Ishikawa (cell line): ENCODE measurements around the gene HNRNPC.

ENCODE experiments used
- CEBPB ChIP-seq: IDR thresholded peaks from 2 replicates; pipeline ENCODE4 v1.6.1; 2012
- CREB1 ChIP-seq: IDR thresholded peaks from 2 replicates; pipeline ENCODE4 v1.6.1; 2012; ENCODE audit warnings: low read depth
- EGR1 ChIP-seq: IDR thresholded peaks from 2 replicates; pipeline ENCODE4 v1.6.1; 2012
- EP300 ChIP-seq: IDR thresholded peaks from 2 replicates; pipeline ENCODE4 v1.6.1; 2012; ENCODE audit warnings: borderline replicate concordance
- FOXM1 ChIP-seq: IDR thresholded peaks from 2 replicates; pipeline ENCODE4 v1.6.1; 2012; ENCODE audit warnings: low read depth, borderline replicate concordance
- MAX ChIP-seq: IDR thresholded peaks from 2 replicates; pipeline ENCODE4 v1.6.1; 2012
- NFIC ChIP-seq: IDR thresholded peaks from 2 replicates; pipeline ENCODE4 v1.6.1; 2012
- RAD21 ChIP-seq: IDR thresholded peaks from 2 replicates; pipeline ENCODE4 v1.6.1; 2012; ENCODE audit warnings: low read depth
- TAF1 ChIP-seq: IDR thresholded peaks from 2 replicates; pipeline ENCODE4 v1.6.1; 2012; ENCODE audit warnings: low read depth, mild to moderate bottlenecking
- TCF12 ChIP-seq: IDR thresholded peaks from 2 replicates; pipeline ENCODE4 v1.6.1; 2012; ENCODE audit warnings: low read depth
- TEAD4 ChIP-seq: IDR thresholded peaks from 2 replicates; pipeline ENCODE4 v1.6.1; 2012
- YY1 ChIP-seq: IDR thresholded peaks from 2 replicates; pipeline ENCODE4 v1.6.1; 2012; ENCODE audit warnings: low read depth
- ZBTB7A ChIP-seq: IDR thresholded peaks from 2 replicates; pipeline ENCODE4 v1.6.1; 2012; ENCODE audit warnings: low read depth
- TF ChIP-seq, protein P1 (sequence below): IDR thresholded peaks from 2 replicates; pipeline ENCODE4 v1.6.1; 2012; ENCODE audit warnings: low read depth, mild to moderate bottlenecking

GRCh38 chr14:21298358-21298757 lies 29.1 kb upstream of the HNRNPC start:
- TF ChIP-seq CREB1 (no peak), TCF12 (no peak), TAF1 (no peak), RAD21 (no peak), EGR1 (no peak), MAX (no peak), EP300 (no peak), CEBPB (no peak), TEAD4 (no peak), YY1 (no peak), FOXM1 (no peak), ZBTB7A (no peak), NFIC (no peak)
- TF ChIP-seq, protein P1, sequence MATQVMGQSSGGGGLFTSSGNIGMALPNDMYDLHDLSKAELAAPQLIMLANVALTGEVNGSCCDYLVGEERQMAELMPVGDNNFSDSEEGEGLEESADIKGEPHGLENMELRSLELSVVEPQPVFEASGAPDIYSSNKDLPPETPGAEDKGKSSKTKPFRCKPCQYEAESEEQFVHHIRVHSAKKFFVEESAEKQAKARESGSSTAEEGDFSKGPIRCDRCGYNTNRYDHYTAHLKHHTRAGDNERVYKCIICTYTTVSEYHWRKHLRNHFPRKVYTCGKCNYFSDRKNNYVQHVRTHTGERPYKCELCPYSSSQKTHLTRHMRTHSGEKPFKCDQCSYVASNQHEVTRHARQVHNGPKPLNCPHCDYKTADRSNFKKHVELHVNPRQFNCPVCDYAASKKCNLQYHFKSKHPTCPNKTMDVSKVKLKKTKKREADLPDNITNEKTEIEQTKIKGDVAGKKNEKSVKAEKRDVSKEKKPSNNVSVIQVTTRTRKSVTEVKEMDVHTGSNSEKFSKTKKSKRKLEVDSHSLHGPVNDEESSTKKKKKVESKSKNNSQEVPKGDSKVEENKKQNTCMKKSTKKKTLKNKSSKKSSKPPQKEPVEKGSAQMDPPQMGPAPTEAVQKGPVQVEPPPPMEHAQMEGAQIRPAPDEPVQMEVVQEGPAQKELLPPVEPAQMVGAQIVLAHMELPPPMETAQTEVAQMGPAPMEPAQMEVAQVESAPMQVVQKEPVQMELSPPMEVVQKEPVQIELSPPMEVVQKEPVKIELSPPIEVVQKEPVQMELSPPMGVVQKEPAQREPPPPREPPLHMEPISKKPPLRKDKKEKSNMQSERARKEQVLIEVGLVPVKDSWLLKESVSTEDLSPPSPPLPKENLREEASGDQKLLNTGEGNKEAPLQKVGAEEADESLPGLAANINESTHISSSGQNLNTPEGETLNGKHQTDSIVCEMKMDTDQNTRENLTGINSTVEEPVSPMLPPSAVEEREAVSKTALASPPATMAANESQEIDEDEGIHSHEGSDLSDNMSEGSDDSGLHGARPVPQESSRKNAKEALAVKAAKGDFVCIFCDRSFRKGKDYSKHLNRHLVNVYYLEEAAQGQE, result no peak
